Stimulated activated naive CD4-positive, alpha-beta T cell (primary cell): ENCODE measurements around the gene GLYR1.
A peak's percentile ranks its signal among the peaks of the same experiment; 100 is the strongest.

Experiments
- DNase-seq, 6 experiments: peaks; one replicate each; lab custom pipeline; 2025; lab: John Stamatoyannopoulos, UW

GLYR1 gene

DNA sequence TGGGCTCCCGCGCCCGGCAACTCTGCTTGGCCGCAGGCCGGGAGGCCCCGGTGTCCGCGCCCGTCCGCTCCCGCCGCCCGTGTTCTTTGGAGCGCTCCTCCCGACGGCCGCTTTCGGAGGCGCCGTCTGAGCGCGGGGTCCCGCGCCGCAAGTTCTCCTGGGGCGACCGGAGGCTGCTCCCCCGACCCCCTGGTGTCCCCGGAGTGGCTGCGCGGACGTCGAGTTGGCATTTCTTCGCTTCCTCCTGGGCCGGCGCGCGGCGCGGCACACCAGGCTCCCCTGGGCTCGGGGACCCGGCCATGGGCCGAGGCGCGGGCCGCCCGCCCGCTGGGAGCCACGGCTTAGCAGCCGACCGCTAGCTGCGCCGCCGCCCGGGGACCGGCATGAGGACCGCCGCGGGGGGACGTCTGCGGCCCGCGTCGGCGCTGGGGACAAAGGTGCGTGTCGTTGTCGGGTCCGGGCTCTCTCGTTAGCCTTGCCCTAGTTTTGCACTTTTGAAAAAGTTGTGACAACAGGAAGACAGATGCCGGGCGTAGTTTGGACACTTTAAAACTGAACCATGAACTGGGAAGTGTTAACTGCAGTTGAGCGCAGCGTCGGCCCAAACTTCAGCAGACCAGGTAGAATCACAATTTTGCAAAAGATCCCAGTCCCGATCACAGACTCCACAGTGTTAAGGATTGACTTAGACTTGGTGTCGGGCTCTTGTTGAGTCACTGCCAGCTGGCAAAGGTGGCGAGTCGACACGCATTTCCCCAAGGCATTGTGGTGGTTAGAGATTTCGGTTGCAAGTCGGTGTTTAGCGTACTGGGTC lies 893 bp upstream of the GLYR1 start:
- DNase-seq, result peak in 4 of 6 experiments; percentile 35 to 70 (median 44)

DNA sequence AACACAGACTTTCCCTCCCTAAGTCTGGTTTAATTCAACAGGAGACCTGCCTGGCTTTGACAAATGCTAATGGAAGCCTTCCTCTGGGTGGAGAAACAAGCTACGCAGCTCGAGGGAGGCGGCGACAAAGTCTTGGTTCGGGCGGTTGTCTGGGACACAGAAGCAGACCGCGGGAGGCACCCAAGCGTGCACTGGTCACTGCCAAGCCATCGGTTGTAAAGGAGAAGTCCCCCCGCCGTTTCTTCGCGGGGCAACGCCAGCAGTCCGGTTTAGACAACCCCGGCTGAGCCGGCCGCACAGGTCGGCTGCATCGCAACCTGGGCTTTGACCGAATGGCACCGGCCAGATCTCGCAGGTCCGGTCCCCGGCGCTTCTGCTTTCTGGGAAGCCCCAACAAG lies 586 bp downstream of the GLYR1 start:
- peak in 2 of 6 experiments; percentile 14 to 15 for DNase-seq

DNA sequence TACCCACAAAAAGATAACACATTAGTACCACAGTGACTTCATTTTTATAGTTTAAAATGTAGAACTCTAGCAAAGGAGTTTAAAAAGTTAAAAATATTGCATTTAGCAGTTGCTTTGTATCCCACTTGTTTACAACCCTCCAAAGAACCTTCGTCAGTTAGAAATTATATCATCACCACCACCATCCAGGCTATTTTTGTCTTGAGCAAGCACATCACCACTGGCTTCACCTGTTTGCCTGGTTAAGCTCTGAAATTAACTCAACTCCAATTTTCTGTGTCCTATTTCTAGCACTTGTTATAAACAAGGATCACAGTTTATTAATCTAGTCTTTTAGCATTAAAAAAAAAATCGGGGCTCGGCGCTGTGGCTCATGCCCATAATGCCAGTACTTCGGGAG lies 6.1 kb downstream of the GLYR1 start:
- no peak for DNase-seq

DNA sequence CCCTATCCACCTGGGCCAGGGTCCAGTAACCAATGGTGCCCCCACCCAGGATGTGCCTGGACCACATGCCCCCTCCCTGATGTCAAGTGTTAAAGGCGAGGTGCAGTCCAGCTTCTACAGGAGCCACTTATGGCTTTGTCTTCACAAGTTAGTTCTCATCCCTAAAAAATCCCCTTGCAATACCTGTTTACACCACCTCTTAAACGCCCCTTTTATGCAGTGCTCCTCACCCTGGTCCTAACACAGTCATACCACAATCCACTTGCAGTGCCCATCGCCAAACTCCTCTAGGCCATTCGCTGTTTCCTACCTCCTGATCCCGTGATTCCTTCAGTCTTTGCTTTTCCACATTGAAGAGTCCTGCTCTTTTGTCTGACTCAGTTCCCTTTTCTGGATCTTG lies 7.1 kb downstream of the GLYR1 start:
- DNase-seq, result no peak

DNA sequence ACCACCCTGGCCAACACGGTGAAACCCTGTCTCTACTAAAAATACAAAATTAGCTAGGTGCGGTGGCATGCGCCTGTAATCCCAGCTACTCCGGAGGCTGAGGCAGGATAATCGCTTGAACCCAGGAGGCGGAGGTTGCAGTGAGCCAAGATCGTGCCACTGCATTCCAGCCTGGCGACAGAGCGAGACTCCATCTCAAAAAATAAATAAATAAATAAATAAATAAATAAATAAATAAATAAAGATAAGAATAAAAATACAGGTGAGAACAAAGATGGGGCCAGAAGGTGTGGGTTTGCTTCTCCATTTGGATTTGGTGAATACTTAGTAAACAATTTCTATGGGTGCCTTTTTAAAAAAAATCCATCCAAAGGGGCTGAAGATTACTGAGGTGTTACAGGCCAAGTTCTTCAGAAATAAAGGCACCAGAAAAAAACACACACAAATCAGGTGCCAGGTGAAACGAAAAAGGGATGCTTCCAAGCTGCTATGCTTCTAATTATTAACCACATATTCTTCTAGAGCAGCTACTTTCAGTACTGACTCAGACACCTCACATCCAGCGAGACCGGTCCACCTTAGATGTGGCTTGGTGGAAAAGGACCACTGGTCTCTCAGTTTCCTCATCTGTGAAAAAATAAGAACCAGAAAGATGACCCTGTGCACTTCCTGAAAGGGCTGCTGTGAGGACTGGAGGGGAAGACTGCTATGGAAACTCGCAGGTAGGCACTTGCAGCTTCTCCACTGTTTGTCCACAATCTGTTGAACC lies 9.2 kb downstream of the GLYR1 start:
- no peak for DNase-seq

DNA sequence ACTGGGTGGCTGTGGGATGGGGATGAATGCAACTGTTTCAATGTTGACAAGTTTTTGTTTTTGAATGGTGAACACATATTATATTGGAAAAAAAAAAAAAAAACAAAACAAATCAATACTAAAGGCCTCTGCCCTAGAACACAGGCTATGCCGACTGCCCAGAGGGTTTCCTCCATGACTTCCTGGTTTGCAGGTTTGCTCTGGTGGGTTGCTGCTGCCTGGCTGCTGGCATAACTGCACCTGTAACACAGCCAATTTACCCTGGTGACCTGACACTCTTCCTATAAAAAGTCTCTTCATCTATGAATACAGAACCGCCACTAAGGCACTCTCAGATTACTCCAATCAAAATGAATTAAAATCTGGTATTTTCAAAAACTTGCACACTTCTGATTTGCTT lies 10.4 kb downstream of the GLYR1 start:
- no peak for DNase-seq

DNA sequence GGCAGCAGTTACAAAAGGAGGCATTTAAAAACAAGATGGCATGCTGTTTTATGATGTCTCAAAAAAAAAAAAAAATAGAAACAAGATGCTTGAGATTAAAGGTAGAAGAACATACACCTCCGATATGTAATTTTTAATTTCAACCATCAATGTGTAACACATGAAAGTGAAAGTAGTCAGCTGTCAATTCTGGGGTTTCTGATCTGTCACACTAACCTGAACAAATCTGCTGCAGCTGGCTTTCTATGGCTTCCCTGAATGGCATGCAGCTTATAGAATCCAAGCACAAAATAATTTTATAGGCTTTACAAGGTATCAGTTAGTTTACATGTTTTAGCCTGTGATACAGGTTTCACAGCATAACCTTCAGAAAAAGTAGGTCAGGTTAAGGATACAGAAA lies 13.5 kb downstream of the GLYR1 start:
- DNase-seq, result no peak

DNA sequence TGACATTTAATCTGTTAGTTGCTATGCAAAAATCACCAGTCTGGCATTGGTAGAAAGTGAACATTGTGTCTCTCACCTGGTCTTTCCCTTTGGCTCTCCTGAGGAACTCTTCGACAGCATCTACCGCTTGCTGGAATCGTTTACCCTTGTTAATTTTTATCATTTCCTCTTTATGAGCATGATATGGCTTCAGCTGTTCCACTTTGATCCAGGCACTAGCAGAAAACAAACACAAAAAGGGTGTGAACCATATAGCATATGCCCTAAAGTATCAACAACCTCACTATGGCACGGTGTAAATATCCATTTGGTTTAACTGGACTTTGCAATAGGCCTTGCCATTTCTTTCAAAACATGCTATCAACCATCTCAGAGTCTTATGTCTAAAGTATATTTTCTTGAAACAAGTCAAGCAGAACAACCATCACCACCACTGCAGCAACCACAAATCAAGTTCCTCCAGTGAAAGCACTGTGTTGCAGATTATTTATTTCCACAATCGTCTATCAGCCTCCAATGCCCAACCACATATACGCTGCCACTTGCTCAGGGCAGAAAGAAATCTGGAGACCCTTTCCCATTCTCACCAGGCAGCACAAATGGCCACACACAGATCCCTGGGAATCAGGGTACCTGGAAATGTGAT lies 14.3 kb downstream of the GLYR1 start:
- DNase-seq, result no peak

DNA sequence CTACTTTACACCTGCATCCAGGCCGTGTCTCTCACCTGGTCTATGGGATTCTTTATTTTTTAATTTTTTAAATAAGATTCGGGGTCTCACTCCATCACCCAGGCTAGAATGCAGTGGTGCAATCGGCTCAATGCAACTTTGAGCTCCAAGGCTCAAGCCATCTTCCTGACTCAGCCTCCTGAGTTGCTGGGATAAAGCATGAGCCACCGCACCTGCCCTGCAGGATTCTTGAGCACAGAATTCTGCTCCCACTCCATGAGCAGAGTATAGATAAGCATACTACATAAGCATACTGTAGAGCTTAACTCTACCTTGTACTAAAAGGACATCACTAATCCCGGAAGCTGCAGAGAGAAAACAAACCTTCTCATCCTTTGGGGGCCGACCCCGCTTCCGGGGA lies 15.5 kb downstream of the GLYR1 start:
- DNase-seq, result no peak

DNA sequence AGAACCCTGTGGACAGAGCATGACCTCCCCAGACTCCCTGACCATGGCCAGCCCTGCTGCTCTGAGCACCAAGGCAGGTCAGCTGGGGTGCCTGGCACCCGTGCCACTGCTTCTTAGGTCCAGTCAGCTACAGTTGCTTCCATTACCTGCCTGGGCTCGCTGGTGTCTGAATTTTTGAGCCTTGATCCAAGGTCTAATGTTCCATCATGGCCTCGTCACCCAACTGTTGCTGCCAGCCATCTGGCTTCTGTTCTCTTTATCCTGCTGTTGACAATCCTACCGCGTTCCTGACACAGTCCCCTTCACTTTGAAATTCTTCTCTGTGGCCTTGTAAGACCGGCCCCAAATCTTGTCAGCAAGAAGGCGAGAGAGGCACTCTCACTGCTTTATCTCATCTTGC lies 16.7 kb downstream of the GLYR1 start:
- no peak for DNase-seq

DNA sequence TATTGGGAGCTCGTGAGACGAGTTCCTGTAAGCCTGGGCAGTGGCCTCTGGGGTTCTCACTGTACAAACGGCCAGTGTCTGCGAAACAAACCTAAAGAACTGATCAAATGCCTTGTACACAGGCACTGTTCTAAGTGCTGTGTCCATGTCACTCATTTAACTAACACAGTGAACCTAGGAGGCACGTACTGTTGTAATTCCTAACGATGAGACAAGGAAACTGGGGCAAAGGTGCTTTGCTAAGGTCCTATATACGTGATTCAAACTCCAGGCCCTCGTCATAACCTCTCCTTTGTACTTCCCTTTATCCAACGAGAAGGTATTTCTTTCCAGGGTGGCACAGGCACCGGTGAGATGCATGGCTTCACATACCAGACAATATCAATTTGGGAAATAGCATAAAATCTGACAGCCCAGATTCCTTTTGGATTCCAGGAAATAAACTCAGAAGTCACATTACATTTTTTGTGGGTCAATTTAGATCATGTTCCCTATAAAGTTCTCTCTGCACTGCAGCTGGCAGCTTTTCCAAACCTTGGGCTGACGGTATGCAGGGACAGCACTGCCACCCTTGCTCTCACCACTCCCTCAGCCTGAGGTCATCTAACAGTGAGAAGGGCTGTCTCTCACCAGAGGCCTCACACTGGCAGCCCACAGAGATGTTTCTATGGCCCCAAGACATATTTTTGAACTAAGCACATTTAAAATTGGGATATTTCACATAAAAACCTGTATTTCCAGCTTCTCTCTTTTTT lies 18.3 kb downstream of the GLYR1 start:
- DNase-seq, result no peak

DNA sequence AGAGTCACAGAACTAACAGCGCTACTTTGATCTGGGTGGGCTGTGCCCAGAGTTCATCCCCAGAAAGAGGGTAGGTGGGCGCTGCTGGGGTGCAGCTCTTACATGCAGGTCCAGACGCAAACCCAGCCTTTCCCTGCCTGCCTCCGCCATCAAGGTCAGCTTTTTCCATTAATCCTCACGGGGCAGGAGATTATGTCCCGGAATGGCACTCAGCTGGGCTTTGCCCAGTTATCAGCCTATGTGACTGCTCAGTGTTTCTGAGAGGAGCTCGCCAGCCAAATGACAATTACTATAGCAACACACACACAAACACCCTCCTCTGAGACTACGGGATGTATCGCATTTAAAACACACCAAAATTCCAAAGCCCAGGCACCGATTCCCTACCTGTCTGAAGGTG lies 20.1 kb downstream of the GLYR1 start:
- DNase-seq, result no peak

DNA sequence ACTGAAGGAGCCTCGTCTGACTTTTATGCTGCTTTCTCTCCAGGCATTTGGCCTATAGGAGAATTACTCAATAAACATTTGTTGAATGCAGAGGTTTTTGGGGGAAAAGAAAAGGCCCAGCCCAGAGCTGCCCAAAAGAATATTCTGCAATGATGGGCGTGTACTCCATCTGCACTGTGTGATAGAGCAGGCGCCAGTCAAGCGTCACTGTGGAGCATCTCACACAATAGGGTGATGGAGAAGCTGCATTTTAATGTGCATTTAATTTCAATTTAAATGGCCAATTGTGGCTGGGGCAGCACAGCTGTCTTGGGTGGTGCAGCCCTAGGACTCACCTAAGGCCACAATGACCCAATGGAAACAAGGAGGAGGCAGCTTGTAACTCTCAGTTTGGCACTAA lies 20.6 kb downstream of the GLYR1 start:
- DNase-seq, result no peak

DNA sequence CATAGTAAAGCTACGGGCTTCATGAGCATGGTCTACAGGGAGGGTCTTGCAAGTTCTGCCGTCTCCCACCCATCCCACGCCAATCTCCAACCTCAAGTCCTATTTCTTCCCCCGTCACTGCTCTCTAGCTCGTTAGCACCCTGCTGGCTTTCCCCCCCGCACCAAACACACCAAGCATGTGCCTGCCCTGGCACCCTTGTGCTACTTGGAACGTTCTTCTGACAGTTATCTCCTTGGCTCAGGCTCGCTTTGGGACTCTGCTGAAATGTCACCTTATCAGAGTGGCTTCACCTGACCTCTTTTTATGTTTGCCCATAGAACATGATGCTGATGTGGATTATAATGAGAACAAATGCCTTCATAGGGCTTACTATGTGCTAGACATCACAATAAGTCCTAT lies 21.9 kb downstream of the GLYR1 start:
- DNase-seq, result no peak

DNA sequence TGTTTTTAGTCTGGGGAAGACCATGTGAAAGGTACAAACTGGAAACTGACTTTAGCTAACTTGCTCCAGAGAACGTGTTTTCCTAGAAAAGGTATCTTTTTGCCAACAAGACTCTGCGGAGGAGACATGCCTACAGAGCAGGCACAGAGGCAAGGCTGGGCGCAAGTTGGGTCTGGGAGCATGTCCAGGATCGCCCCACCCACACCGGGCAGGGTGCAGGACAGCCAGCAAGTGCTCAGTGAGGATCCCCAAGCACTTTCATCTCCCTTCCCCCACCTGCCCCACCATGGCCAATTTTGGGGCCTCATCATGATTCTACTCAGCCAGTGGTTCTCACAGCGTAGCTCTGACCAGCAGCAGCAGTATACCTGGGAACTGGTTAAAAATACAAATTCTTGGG lies 26.4 kb downstream of the GLYR1 start:
- DNase-seq, result no peak

DNA sequence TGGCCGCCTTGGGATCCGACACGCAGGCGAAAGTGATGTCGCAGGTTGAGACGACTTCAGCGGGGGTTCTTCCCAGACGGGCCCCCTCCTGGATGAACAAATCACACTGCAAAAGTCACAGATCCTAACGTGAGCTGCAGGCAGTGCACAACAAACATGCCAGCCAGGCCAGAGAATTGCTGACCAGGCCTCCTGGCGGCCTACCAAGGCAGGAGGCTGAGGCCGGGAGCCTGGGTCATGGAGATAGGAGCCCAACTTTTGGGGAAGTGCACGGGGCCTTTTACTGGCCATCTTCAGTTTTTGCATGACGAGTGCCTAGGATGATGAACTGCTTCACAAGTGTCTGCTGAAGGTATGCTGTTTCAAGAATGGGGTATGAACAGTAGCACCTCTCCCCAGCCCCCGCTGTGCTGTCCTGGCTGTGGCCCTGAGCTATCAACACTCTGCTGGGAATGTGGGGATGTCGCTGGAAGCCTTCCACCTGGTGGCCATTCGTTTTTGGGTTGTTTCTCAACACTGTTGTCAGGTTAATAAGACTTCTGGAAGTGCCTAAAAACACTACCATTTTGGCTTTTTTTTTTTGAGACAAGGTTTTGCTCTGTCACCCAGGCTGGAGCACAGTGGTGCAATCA lies 32.4 kb downstream of the GLYR1 start:
- DNase-seq, result no peak

DNA sequence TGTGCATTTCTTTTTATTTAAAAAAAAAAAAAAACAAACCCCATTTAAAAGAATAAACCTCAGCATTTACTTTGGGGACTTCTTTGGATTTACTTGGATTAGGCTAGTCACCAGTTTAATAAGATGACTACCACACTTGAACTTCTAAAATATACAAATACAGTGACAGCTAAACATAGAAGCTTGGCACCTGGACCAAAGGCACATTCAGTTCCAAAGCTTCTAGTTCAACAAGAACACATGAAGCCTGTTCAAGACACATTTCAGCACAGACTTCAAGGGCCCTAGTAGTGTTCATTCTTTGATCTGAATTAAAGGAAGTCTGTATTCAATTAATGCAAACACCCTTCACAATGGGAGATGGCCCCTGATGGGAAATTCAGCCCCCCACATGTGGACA lies 33.0 kb downstream of the GLYR1 start:
- DNase-seq, result no peak

DNA sequence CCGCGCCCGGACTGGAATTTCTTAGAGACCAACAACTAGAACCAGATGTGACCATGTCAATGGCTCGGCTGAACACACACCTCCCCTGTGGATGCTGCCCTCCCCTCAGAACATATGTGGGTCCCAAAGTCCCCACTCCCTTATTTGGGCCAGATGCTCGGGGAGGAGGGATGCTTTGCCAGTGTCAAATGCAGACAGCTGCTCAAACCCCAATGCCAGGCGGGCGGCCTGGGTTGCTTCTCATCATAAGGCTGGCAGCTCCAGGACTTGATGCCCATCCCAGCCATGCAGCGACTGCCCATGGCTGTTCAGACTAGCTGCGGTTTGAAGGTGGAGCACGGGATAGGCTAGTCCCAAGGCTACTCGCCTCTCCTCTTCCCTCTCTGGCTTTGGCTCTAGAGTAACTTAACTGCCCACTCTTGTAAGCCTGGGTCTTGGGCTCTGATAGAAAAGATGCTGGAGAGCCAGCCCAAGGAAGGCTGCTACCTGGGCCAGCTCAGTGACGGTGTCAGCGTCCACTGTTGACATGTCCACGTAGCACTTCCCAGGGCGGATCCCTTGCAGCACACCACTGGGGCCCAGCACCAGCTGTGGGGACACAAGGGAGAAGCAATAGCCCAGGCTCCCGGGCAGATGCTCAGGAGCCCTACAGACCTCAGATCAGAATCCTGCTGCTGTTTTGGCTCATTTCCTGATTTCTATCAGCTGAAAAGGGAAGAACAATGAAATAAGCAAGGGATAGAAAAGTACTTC lies 33.7 kb downstream of the GLYR1 start:
- DNase-seq, result no peak

DNA sequence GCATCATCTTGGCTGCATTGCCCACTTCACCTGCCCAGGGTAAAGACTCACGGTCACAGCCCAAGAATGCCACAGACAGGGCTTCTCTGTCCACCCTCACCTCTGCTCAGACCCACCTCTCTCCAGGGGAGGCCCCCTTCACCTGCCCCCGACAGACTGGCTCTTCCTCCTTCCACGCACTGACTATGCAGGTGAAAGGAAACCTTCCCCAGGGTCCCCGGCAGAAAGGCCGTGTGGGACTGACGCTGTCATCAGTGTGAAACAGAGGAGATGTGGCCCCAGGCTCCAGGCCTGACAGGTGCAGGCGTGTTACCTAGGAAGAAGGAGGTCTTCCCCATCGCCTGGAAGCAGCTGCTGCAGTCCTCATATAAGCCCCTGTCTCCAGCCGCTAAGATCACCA lies 35.3 kb downstream of the GLYR1 start:
- DNase-seq, result no peak

DNA sequence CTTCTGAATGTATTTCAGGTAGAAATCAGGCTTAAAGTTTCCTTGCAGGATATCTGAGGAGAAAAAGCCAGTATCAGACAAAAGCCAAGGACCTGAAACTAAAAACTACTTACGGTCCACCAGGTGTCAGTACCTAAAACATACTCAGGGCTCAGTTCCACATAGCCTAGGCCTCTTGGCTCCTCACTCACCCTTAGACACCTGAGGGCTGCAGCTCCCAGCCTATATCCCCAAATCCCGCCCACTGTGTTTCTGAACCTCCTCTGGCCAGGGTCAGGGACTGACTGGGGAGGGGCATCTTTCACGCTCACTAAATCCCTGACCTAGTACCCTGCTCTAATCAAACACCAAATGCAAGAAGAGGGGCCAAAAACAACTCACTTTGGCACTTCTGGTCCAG lies 35.8 kb downstream of the GLYR1 start:
- DNase-seq, result no peak

DNA sequence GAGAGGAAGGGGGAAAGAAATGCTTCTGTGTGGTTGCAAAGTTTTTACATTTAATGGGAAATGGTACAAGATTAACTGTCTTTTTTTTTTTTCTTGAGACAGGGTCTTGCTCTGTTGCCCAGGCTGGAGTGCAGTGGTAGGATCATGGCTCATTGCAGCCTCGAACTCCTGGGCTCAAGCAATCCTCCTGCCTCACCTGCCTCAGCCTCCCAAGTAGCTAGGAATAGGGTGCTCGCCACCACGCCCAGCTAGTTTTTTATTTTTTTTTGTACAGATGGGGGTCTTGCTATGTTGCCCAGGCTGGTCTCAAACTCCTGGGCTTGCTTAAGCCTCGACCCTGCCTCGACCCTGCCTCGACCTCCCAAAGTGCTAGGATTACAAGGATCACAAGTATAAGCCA lies 40.8 kb downstream of the GLYR1 start:
- no peak for DNase-seq
